NCI-H1105 treated with DMSO at 0.1 percent for 48 hours (cell line): ENCODE measurements around the gene TULP3.

Source experiments
- DNase-seq: peaks from one replicate; lab custom pipeline; 2025; lab: John Stamatoyannopoulos, UW

TULP3 gene

GRCh38 chr12:2970744-2971143 is 80.1 kb downstream of the TULP3 start:
- no peak for DNase-seq

GRCh38 chr12:2973566-2973965 is 82.9 kb downstream of the TULP3 start:
- no peak for DNase-seq

- DNase-seq, result no peak
Observed at GRCh38 chr12:2974560-2974971, 83.9 kb downstream of the TULP3 start.

GRCh38 chr12:2976581-2976996 is 85.9 kb downstream of the TULP3 start:
- no peak for DNase-seq

- DNase-seq, result no peak
Observed at GRCh38 chr12:2977776-2978175, 87.1 kb downstream of the TULP3 start.

- DNase-seq, result no peak
Observed at GRCh38 chr12:2979806-2980205, 89.1 kb downstream of the TULP3 start.

GRCh38 chr12:2980630-2981029 is 89.9 kb downstream of the TULP3 start:
- no peak for DNase-seq

GRCh38 chr12:2982361-2982760 is 91.7 kb downstream of the TULP3 start:
- DNase-seq, result no peak

GRCh38 chr12:2984249-2984648 is 93.6 kb downstream of the TULP3 start:
- no peak for DNase-seq

- DNase-seq, result no peak
Observed at GRCh38 chr12:2984698-2985097, 94.0 kb downstream of the TULP3 start.

GRCh38 chr12:2986876-2987275 is 96.2 kb downstream of the TULP3 start:
- no peak for DNase-seq

- DNase-seq, result no peak
Observed at GRCh38 chr12:2988494-2988893, 97.8 kb downstream of the TULP3 start.
